GM19351 (cell line): ENCODE measurements around the gene IFNL1.
"Not testable (repeated sequence)": the region's sequence is repeated elsewhere in the genome, so short reads cannot be mapped to it uniquely, and the experiment has no call there.

Source experiments
- ATAC-seq: cut with Tn5 transposase; IDR thresholded peaks from one replicate; pipeline ENCODE4 v1.9.1; 2021; ENCODE audit warnings: mild to moderate bottlenecking, moderate library complexity; ENCODE audit not compliant: unreplicated experiment

The IFNL1 gene

GRCh38 chr19:39307822-39308530 is 11.8 kb downstream of the IFNL1 start:
- ATAC-seq = no peak

- no peak for ATAC-seq
Measured at GRCh38 chr19:39308531-39309304, 12.5 kb downstream of the IFNL1 start.

- not testable (repeated sequence) for ATAC-seq
Measured at GRCh38 chr19:39309305-39309670, 13.1 kb downstream of the IFNL1 start.

- ATAC-seq = no peak
Measured at GRCh38 chr19:39310558-39311311, 14.5 kb downstream of the IFNL1 start.

GRCh38 chr19:39314016-39314728 is 18.0 kb downstream of the IFNL1 start:
- no peak for ATAC-seq

GRCh38 chr19:39315933-39316332 is 19.7 kb downstream of the IFNL1 start:
- no peak for ATAC-seq

GRCh38 chr19:39316627-39317321 is 20.6 kb downstream of the IFNL1 start:
- ATAC-seq = no peak

GRCh38 chr19:39317476-39317875 is 21.3 kb downstream of the IFNL1 start:
- no peak for ATAC-seq

- no peak for ATAC-seq
Measured at GRCh38 chr19:39318071-39318470, 21.9 kb downstream of the IFNL1 start.

- no peak for ATAC-seq
Measured at GRCh38 chr19:39318690-39319089, 22.5 kb downstream of the IFNL1 start.

- no peak for ATAC-seq
Measured at GRCh38 chr19:39319098-39319891, 23.1 kb downstream of the IFNL1 start.

GRCh38 chr19:39319892-39320248 is 23.7 kb downstream of the IFNL1 start:
- no peak for ATAC-seq

GRCh38 chr19:39321117-39321831 is 25.1 kb downstream of the IFNL1 start:
- no peak for ATAC-seq

- ATAC-seq = no peak
Measured at GRCh38 chr19:39321832-39322176, 25.6 kb downstream of the IFNL1 start.

GRCh38 chr19:39324242-39324842 is 28.1 kb downstream of the IFNL1 start:
- no peak for ATAC-seq

GRCh38 chr19:39325778-39326665 is 29.8 kb downstream of the IFNL1 start:
- no peak for ATAC-seq

- no peak for ATAC-seq
Measured at GRCh38 chr19:39327363-39328045, 31.3 kb downstream of the IFNL1 start.
